D721Med (cell line): ENCODE data around the gene RAB8A.

ENCODE experiments used
- DNase-seq: peaks from one replicate; pipeline ENCODE4 v3.0.0; 2011; ENCODE audit warnings: low spot score; ENCODE audit not compliant: insufficient read length
- FAIRE-seq: peaks from 2 replicates; lab custom pipeline; 2011; peaks lifted over from hg19 to GRCh38; lab: Jason Lieb, UNC
- CTCF ChIP-seq: IDR thresholded peaks from 2 replicates; pipeline ENCODE4 v1.5.1; 2012; ENCODE audit warnings: mild to moderate bottlenecking, control low read depth; ENCODE audit not compliant: insufficient read depth; ENCODE audit errors: missing control alignments

The RAB8A gene

GRCh38 chr19:16144216-16144581 lies 32.5 kb downstream of the RAB8A start:
- DNase-seq (no peak), FAIRE-seq (no peak)
- no peak for TF ChIP-seq CTCF

DNA sequence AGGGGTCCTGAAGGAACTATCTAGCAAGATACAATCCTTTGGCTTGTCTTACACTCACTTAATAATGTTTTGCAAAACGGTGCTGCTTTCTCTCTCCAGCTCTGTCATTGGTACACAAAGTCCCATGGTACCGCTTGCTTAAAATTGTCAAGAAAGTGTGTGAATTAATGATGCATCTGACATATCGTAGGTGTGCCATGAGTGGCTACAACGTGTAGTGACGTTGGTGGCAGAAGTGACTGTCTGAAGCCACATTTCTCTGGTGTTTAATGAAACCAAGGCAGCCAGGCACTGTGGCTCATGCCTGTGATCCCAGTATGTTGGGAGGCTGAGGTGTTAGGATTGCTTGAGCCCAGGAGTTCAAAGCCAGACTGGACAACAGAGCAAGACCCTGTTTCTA lies 34.4 kb downstream of the RAB8A start:
- TF ChIP-seq CTCF: no peak
- FAIRE-seq: no peak
- DNase-seq: no peak

- DNase-seq: no peak
- no peak for FAIRE-seq
- TF ChIP-seq CTCF: no peak
Observed at GRCh38 chr19:16148443-16149229, 36.9 kb downstream of the RAB8A start.

GRCh38 chr19:16153582-16154336 lies 42.1 kb downstream of the RAB8A start:
- TF ChIP-seq CTCF: no peak
- DNase-seq (no peak), FAIRE-seq (no peak)

GRCh38 chr19:16154557-16154956 lies 42.9 kb downstream of the RAB8A start:
- no peak for FAIRE-seq
- DNase-seq: no peak
- TF ChIP-seq CTCF: no peak

DNA sequence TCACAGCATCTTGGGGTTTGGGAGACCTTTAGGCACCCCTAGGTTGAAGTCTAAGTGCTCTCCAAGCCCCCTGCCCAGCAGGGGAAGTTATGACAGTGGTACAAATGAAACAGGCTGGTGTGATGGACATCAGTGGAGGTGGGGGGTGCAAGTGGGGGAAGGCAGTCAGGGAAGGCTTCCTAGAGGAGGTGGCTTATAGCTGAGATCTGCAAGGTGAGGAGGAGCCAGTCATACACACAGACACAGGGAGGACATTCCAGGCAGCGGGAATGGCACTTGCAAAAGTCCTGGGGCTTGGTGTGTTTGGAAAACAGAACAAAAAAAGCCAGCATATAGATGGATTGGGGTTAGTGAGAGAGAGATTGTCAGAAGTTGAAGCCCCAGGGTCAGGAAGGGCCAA lies 43.4 kb downstream of the RAB8A start:
- FAIRE-seq: no peak
- no peak for DNase-seq
- TF ChIP-seq CTCF: no peak

- no peak for FAIRE-seq
- TF ChIP-seq CTCF: no peak
- DNase-seq: no peak
Observed at GRCh38 chr19:16156904-16157303, 45.2 kb downstream of the RAB8A start.
